Endothelial cell of umbilical vein (primary cell): ENCODE measurements around the gene GLP1R. TPM values are rescaled to one million over a fixed set of nuclear protein-coding genes. Genes with fewer than 3 reads are reported as not detected.

ENCODE experiments used
- BruUV-seq: library from RNA; stranded (reverse); fragments of 400-500 nt; replicated peaks from 2 replicates; lab custom pipeline; 2021; lab: Mats Ljungman, UMichigan
- CTCF ChIA-PET: fragments of 300-600, 350-600 bp; sonication (Branson Sonifier 250); formaldehyde crosslinking; loops from one replicate; lab custom pipeline; 2021; ENCODE audit warnings: antibody characterized with exemption, inconsistent platforms; lab: Charles Lee
- POLR2A ChIA-PET: fragments of 300-600, 350-600 bp; sonication (Branson Sonifier 250); formaldehyde crosslinking; loops from one replicate; lab custom pipeline; 2021; ENCODE audit warnings: antibody characterized with exemption, inconsistent platforms; lab: Charles Lee
- DNase-seq: peaks from one replicate; pipeline ENCODE4 v3.0.0-alpha.2; 2011; ENCODE audit warnings: low read depth, low spot score
- FAIRE-seq: peaks from 2 replicates; lab custom pipeline; 2011; peaks lifted over from hg19 to GRCh38; lab: Jason Lieb, UNC
- H2AFZ ChIP-seq: 2 replicates; pipeline ENCODE4 v1.6.0; 2012; ENCODE audit warnings: low read depth, low read length, control low read depth, inconsistent platforms
- H3K27ac ChIP-seq: 2 replicates; pipeline ENCODE4 v1.5.1; 2011; ENCODE audit warnings: low read depth, mild to moderate bottlenecking, control low read depth, low read length, moderate library complexity; ENCODE audit not compliant: insufficient read depth
- H3K27me3 ChIP-seq, 2 experiments: 2 replicates each; pipeline versions ENCODE4 v1.6.0 to v1.6.1; 2011; ENCODE audit warnings: low read length in 2 of 2, mixed read lengths in 1 of 2; ENCODE audit not compliant: control insufficient read depth in 2 of 2, insufficient read depth in 2 of 2
- H3K36me3 ChIP-seq, 2 experiments: 2 replicates in 1 of 2; 3 replicates in 1 of 2; pipeline ENCODE4 v1.5.1; 2011; ENCODE audit warnings: low read length in 2 of 2, mild to moderate bottlenecking in 1 of 2, moderate library complexity in 1 of 2; ENCODE audit not compliant: control insufficient read depth in 2 of 2, insufficient read depth in 2 of 2; ENCODE audit errors: extremely low read depth in 1 of 2
- H3K4me1 ChIP-seq: 3 replicates; pipeline ENCODE4 v1.5.1; 2011; ENCODE audit warnings: mild to moderate bottlenecking, low read length; ENCODE audit not compliant: control insufficient read depth, insufficient read depth; ENCODE audit errors: extremely low read depth
- H3K4me2 ChIP-seq: 2 replicates; pipeline ENCODE4 v1.6.1; 2011; ENCODE audit warnings: low read length, control low read depth, mixed read lengths; ENCODE audit not compliant: insufficient read depth
- H3K4me3 ChIP-seq, 3 experiments: fragments of 200-600 bp in 1 of 3; sonication (generic), shearing (Covaris generic) in 1 of 3; replicated peaks in 1 of 3; 2 replicates each; pipeline ENCODE4 v1.5.1; 2011 to 2016; ENCODE audit warnings: control low read depth in 3 of 3, low read length in 3 of 3, mild to moderate bottlenecking in 2 of 3, inconsistent platforms in 1 of 3, low read depth in 1 of 3, moderate library complexity in 1 of 3; ENCODE audit not compliant: insufficient read depth in 1 of 3
- H3K79me2 ChIP-seq: 2 replicates; pipeline ENCODE4 v1.6.0; 2012; ENCODE audit warnings: low read length, inconsistent platforms; ENCODE audit not compliant: control insufficient read depth, insufficient read depth
- H3K9ac ChIP-seq: replicated peaks from 2 replicates; pipeline ENCODE3; 2011; ENCODE audit warnings: low read length, control low read depth; ENCODE audit not compliant: insufficient read depth; ENCODE audit errors: extremely low read depth
- H3K9me1 ChIP-seq: replicated peaks from 3 replicates; pipeline ENCODE4 v1.6.0; 2011; ENCODE audit warnings: mild to moderate bottlenecking, low read length; ENCODE audit not compliant: control insufficient read depth, insufficient read depth; ENCODE audit errors: extremely low read depth
- H3K9me3 ChIP-seq: replicated peaks from 2 replicates; pipeline ENCODE4 v1.5.1; 2012; ENCODE audit warnings: low read length, inconsistent platforms; ENCODE audit not compliant: control insufficient read depth, insufficient read depth
- H4K20me1 ChIP-seq: replicated peaks from 2 replicates; pipeline ENCODE3; 2011; ENCODE audit warnings: mild to moderate bottlenecking, low read length; ENCODE audit not compliant: control insufficient read depth, insufficient read depth; ENCODE audit errors: extremely low read depth
- CTCF ChIP-seq, 2 donors: IDR thresholded peaks; 1 replicate in 1 of 2; 2 replicates in 1 of 2; pipeline ENCODE4 v1.5.1; 2011; ENCODE audit warnings: low read length in 2 of 2, mild to moderate bottlenecking in 2 of 2, moderate library complexity in 2 of 2, control low read depth in 1 of 2, inconsistent platforms in 1 of 2, low read depth in 1 of 2; ENCODE audit not compliant: insufficient read depth in 1 of 2; ENCODE audit errors: extremely low read depth in 1 of 2
- EZH2 ChIP-seq: IDR thresholded peaks from 2 replicates; pipeline ENCODE4 v1.6.1; 2012; ENCODE audit warnings: borderline replicate concordance, low read depth, mild to moderate bottlenecking, moderate library complexity, low read length, inconsistent platforms; ENCODE audit not compliant: severe bottlenecking
- FOS ChIP-seq: IDR thresholded peaks from 2 replicates; pipeline ENCODE4 v1.6.1; 2011; ENCODE audit warnings: mild to moderate bottlenecking, low read length, moderate library complexity, borderline replicate concordance; ENCODE audit not compliant: insufficient read depth
- GATA2 ChIP-seq: IDR thresholded peaks from 2 replicates; pipeline ENCODE4 v1.7.0; 2011; ENCODE audit warnings: low read depth, mild to moderate bottlenecking, moderate library complexity, mixed read lengths, low read length; ENCODE audit not compliant: insufficient read length, insufficient read depth
- JUN ChIP-seq: IDR thresholded peaks from 2 replicates; pipeline ENCODE4 v1.6.1; 2011; ENCODE audit warnings: borderline replicate concordance, low read depth; ENCODE audit not compliant: insufficient read length, insufficient read depth
- MAX ChIP-seq: IDR thresholded peaks from 2 replicates; pipeline ENCODE4 v1.6.1; 2011; ENCODE audit not compliant: insufficient read depth, insufficient read length
- MYC ChIP-seq: IDR thresholded peaks from one replicate; pipeline ENCODE4 v1.6.1; 2011; ENCODE audit warnings: mild to moderate bottlenecking, low read depth, low read length
- POLR2A ChIP-seq: IDR thresholded peaks from 2 replicates; pipeline ENCODE4 v1.6.1; 2012; ENCODE audit warnings: low read depth, mild to moderate bottlenecking, control low read depth, low read length
- POLR2AphosphoS5 ChIP-seq: IDR thresholded peaks from 2 replicates; pipeline ENCODE4 v1.6.1; 2012; ENCODE audit warnings: low read depth, mild to moderate bottlenecking, control low read depth, low read length, moderate library complexity; ENCODE audit not compliant: insufficient read depth
- dilution Hi-C: fragments of 300-500 bp; cut with MboI; formaldehyde crosslinking; loops from one replicate; pipeline ENCODE4 v1.15.0; 2019; ENCODE audit warnings: low sequenced_read_pairs; ENCODE audit not compliant: extremely low pct_ligation_motif_present
- intact Hi-C: fragments of 100-400 bp; cut with micrococcal nuclease; formaldehyde crosslinking; loops from one replicate; pipeline ENCODE4 v1.10.0; 2022
- polyA plus RNA-seq, 4 experiments: library from polyadenylated mRNA; depleted of rRNA in 3 of 4; stranded (reverse) in 3 of 4; unstranded in 1 of 4; fragments of >200 nt; gene quantifications; 2 replicates each; pipeline versions ENCODE4 v1.2.1 to v1.2.3, GENCODE V29; 2011 to 2012; ENCODE audit warnings: missing spikeins in 1 of 4
- total RNA-seq: library from RNA; stranded (reverse); gene quantifications from 2 replicates; pipeline ENCODE4 v1.2.3, GENCODE V29; 2021

GLP1R gene
- total and polyA plus RNA-seq, 2 donors (not counting 3 experiments of a cell fraction or from before 2014, with no cell fraction given), result not detected

- H2AFZ ChIP-seq, result no peak overlapping the region
- H3K36me3 ChIP-seq, result no peaks in the 10 kb centered on the region
- H3K9me1 ChIP-seq, result no peaks in the 10 kb centered on the region
- ChIA-PET CTCF (interaction anchor here (1.2 kb wide), 1 partner anchor 9 kb away, joined by 5 read pairs; no protein-coding TSS in a partner anchor), POLR2A (no interaction called here)
- no peaks in the 10 kb centered on the region for H3K4me1 ChIP-seq
- intact Hi-C loops, result no loop called here
- no peak overlapping the region for H3K9ac ChIP-seq
- no peaks in the 10 kb centered on the region for H3K79me2 ChIP-seq
- dilution Hi-C loops, result no loop called here
- no peaks in the 10 kb centered on the region for H4K20me1 ChIP-seq
- no peaks in the 10 kb centered on the region for H3K27me3 ChIP-seq
- TF ChIP-seq JUN, result no peak
- no peak for TF ChIP-seq CTCF (IDR thresholded peaks at IDR 0.05; ENCODE audit: extremely low read depth in 1 of 2, insufficient read depth in 1 of 2, low read depth in 1 of 2, low read length in 2 of 2)
- TF ChIP-seq GATA2, result no peak
- no peak for TF ChIP-seq FOS
- TF ChIP-seq POLR2AphosphoS5, result no peak
- TF ChIP-seq POLR2A, result no peak
- no peak for TF ChIP-seq MYC
- no peak for TF ChIP-seq MAX
- no peak for TF ChIP-seq EZH2
- BruUV-seq, result no TSS peak
- H3K4me2 ChIP-seq, result no peak overlapping the region
- H3K27ac ChIP-seq, result no peak overlapping the region
- no peak overlapping the region for H3K4me3 ChIP-seq
- no peaks in the 10 kb centered on the region for H3K9me3 ChIP-seq
- FAIRE-seq (no peak), DNase-seq (no peak)
Observed at GRCh38 chr6:39017547-39017880, 31.1 kb upstream of the GLP1R start.
